ENCODE results near the gene ARL1. TPM values are rescaled to one million over a fixed set of nuclear protein-coding genes. Genes with fewer than 3 reads are reported as not detected.
"Not testable (repeated sequence)": the region's sequence is repeated elsewhere in the genome, so short reads cannot be mapped to it uniquely, and the experiment has no call there.

Gene ARL1
- total RNA-seq, 1 donor from 2014 or later, result 70.8 TPM

- intact Hi-C loops (cut with micrococcal nuclease); H3K4me1 Mint-ChIP-seq (ENCODE audit: low read depth); DNase-seq (ENCODE audit: low spot score); H3K9me3 Mint-ChIP-seq; H3K27me3 Mint-ChIP-seq (ENCODE audit: insufficient read depth); H3K27ac Mint-ChIP-seq; H3K4me3 Mint-ChIP-seq: not testable (repeated sequence)
- peaks cover 40% of the 10 kb centered on the region for H3K36me3 Mint-ChIP-seq (ENCODE audit: low read depth)
Observed at GRCh38 chr12:101391181-101391580, 16.4 kb downstream of the ARL1 start.

- no peaks in the 10 kb centered on the region for H3K27me3 Mint-ChIP-seq (ENCODE audit: insufficient read depth)
Observed at GRCh38 chr12:101379149-101379548, 28.4 kb downstream of the ARL1 start.

DNA sequence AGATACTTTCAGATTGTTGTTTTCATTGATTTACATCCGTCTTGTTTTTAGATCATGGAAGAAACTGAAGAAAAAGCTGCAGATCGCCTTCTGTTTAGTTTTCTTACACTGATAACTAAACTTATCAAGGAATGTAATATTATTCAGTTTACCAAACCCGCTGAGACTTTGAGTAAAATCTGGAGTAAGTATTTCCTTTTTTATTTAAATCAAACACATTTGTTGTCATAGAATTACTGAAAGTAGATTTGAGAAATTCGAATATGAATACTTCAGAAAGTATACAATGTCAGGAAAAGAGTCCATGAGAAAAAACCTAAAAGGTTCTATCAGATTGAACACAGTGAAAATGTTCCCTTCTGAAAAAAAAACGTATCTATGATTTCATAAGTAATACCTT lies 32.0 kb downstream of the ARL1 start:
- H3K9me3 Mint-ChIP-seq, result no peaks in the 10 kb centered on the region
- no peaks in the 10 kb centered on the region for H3K27me3 Mint-ChIP-seq (ENCODE audit: insufficient read depth)
- H3K36me3 Mint-ChIP-seq (ENCODE audit: low read depth), result peaks cover 56% of the 10 kb centered on the region
- no peaks in the 10 kb centered on the region for H3K4me1 Mint-ChIP-seq (ENCODE audit: low read depth)
- intact Hi-C loops (cut with micrococcal nuclease), result no loop called here
- DNase-seq (ENCODE audit: low spot score), result no peak
- H3K27ac Mint-ChIP-seq, result no peak overlapping the region
- no peak overlapping the region for H3K4me3 Mint-ChIP-seq

More at GRCh38 chr12:101379149-101379548, 28.4 kb downstream of the ARL1 start:
- Mint-ChIP-seq H3K4me1 (ENCODE audit: low read depth) (no peaks in the 10 kb centered on the region), H3K9me3 (no peaks in the 10 kb centered on the region), H3K27ac (no peak overlapping the region), H3K36me3 (ENCODE audit: low read depth) (peaks cover 51% of the 10 kb centered on the region), H3K4me3 (no peak overlapping the region)
- no peak for DNase-seq (ENCODE audit: low spot score)
- intact Hi-C loops (cut with micrococcal nuclease), result no loop called here

GRCh38 chr12:101372431-101372830 lies 35.1 kb downstream of the ARL1 start:
- H3K4me3 Mint-ChIP-seq, result no peak overlapping the region
- H3K27me3 Mint-ChIP-seq (ENCODE audit: insufficient read depth), result no peaks in the 10 kb centered on the region
- H3K36me3 Mint-ChIP-seq (ENCODE audit: low read depth), result peaks cover 49% of the 10 kb centered on the region
- no peak overlapping the region for H3K27ac Mint-ChIP-seq
- no peaks in the 10 kb centered on the region for H3K4me1 Mint-ChIP-seq (ENCODE audit: low read depth)
- DNase-seq (ENCODE audit: low spot score), result no peak
- H3K9me3 Mint-ChIP-seq, result no peaks in the 10 kb centered on the region
- intact Hi-C loops (cut with micrococcal nuclease), result no loop called here

DNA sequence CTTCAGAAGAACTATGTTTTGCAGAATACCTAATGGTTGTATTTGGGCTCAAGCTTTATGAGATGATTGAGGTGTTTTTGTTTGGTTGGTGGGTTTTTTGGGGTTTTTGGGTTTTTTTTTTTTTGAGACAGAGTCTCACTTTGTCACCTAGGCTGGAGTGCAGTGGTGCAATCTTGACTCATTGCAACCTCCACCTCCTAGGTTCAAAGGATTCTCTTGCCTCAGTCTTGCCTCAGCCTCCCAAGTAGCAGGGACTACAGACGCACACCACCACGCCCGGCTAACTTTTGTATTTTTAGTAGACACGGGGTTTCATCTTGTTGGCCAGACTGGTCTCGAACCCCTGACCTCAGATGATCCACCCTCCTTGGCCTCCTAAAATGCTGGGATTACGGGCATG lies 39.6 kb downstream of the ARL1 start:
- no peak overlapping the region for H3K4me3 Mint-ChIP-seq
- H3K36me3 Mint-ChIP-seq (ENCODE audit: low read depth), result peaks cover 49% of the 10 kb centered on the region
- H3K9me3 Mint-ChIP-seq, result no peaks in the 10 kb centered on the region
- DNase-seq (ENCODE audit: low spot score), result no peak
- intact Hi-C loops (cut with micrococcal nuclease), result no loop called here
- H3K4me1 Mint-ChIP-seq (ENCODE audit: low read depth), result no peaks in the 10 kb centered on the region
- H3K27ac Mint-ChIP-seq, result no peak overlapping the region
- no peaks in the 10 kb centered on the region for H3K27me3 Mint-ChIP-seq (ENCODE audit: insufficient read depth)

- Mint-ChIP-seq H3K4me3 (no peak overlapping the region), H3K27ac (no peak overlapping the region), H3K4me1 (ENCODE audit: low read depth) (no peaks in the 10 kb centered on the region), H3K27me3 (ENCODE audit: insufficient read depth) (no peaks in the 10 kb centered on the region), H3K9me3 (no peaks in the 10 kb centered on the region), H3K36me3 (ENCODE audit: low read depth) (peaks cover 35% of the 10 kb centered on the region)
- intact Hi-C loops (cut with micrococcal nuclease), result no loop called here
- DNase-seq (ENCODE audit: low spot score), result no peak
Observed at GRCh38 chr12:101361455-101361854, 46.1 kb downstream of the ARL1 start.

GRCh38 chr12:101356794-101357193 lies 50.8 kb downstream of the ARL1 start:
- Mint-ChIP-seq H3K4me3 (no peak overlapping the region), H3K4me1 (ENCODE audit: low read depth) (no peaks in the 10 kb centered on the region), H3K27me3 (ENCODE audit: insufficient read depth) (no peaks in the 10 kb centered on the region), H3K27ac (no peak overlapping the region), H3K9me3 (no peaks in the 10 kb centered on the region), H3K36me3 (ENCODE audit: low read depth) (peaks cover 31% of the 10 kb centered on the region)
- DNase-seq (ENCODE audit: low spot score), result no peak
- intact Hi-C loops (cut with micrococcal nuclease), result no loop called here

DNA sequence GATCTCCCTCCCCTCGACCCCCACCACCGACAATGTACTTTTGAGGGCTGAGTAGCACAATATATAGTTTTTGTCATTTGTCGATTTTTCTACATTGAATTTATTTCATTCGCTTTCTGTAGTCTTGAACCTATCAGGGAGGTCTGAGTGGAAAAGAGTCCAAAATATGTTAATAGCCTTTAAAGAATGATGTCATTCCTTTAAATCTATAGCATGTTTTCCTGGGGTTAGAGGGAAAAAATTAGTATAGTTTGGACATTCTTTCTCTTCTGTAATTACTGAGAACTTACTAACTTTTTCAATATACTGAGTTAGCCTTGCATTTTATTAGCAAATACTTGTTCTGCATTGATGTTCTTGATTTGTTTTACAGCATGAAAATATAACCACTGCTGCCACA lies 55.9 kb downstream of the ARL1 start:
- no peaks in the 10 kb centered on the region for H3K4me1 Mint-ChIP-seq (ENCODE audit: low read depth)
- peaks cover 44% of the 10 kb centered on the region for H3K36me3 Mint-ChIP-seq (ENCODE audit: low read depth)
- no peak for DNase-seq (ENCODE audit: low spot score)
- intact Hi-C loops (cut with micrococcal nuclease), result no loop called here
- peaks cover 10% of the 10 kb centered on the region for H3K9me3 Mint-ChIP-seq
- H3K27ac Mint-ChIP-seq, result no peak overlapping the region
- H3K4me3 Mint-ChIP-seq, result no peak overlapping the region
- H3K27me3 Mint-ChIP-seq (ENCODE audit: insufficient read depth), result no peaks in the 10 kb centered on the region

DNA sequence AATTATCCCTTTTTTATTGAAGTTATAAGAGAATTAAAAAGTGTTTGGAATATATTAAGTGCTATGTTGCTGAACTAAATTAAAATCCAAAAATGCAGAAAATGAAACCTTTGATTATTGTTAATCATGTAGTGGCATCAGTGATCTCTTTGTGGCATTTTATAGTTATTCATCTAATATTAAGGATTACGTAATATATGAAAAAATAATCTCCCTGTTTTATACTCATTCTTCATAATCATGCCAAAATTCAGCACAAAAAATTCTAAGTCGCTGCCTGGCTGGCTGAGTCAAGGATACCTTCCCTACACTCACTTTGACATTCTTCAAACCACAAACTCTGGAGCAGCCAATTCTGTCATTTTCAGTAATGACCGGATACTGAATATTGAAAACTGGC lies 63.7 kb downstream of the ARL1 start:
- no peaks in the 10 kb centered on the region for H3K27me3 Mint-ChIP-seq (ENCODE audit: insufficient read depth)
- no peak for DNase-seq (ENCODE audit: low spot score)
- peaks cover 3% of the 10 kb centered on the region for H3K9me3 Mint-ChIP-seq
- peaks cover 50% of the 10 kb centered on the region for H3K36me3 Mint-ChIP-seq (ENCODE audit: low read depth)
- H3K27ac Mint-ChIP-seq, result no peak overlapping the region
- H3K4me1 Mint-ChIP-seq (ENCODE audit: low read depth), result no peaks in the 10 kb centered on the region
- H3K4me3 Mint-ChIP-seq, result no peak overlapping the region
- intact Hi-C loops (cut with micrococcal nuclease), result no loop called here

Other genes with a start within 250 kb of the ARL1 start
- not detected in 2 replicates for gene SLC5A8, start 197.5 kb downstream of the ARL1 start, total RNA-seq
- gene UTP20, start 127.7 kb downstream of the ARL1 start, total RNA-seq, result 41.8 and 46.0 TPM in 2 replicates
- not detected in 2 replicates for gene SPIC, start 67.6 kb upstream of the ARL1 start, total RNA-seq
- gene MYBPC1, start 187.2 kb upstream of the ARL1 start, total RNA-seq, result not detected in 2 replicates